Measurements from ENCODE around the gene ASCL5.

ASCL5 gene

DNA sequence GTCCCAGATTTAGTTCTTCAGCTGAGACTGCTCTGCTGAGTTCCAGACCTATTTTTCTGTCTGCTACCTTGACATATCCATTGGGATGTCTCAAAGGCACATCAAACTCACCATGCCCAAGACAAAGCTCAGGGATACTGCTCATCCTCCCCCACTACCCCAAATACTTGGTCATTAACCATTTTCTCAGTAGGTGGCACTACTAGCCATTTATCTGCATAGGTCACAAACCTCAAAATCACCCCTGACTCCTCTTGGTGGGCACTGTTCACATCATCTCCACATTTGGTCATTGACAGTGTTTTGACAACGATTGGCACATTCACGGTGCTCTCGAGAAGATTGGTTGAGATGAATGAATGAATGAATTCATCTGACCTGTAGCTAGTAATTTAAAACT, 46.8 kb downstream of the ASCL5 start:
- DNase-seq, result no peak

DNA sequence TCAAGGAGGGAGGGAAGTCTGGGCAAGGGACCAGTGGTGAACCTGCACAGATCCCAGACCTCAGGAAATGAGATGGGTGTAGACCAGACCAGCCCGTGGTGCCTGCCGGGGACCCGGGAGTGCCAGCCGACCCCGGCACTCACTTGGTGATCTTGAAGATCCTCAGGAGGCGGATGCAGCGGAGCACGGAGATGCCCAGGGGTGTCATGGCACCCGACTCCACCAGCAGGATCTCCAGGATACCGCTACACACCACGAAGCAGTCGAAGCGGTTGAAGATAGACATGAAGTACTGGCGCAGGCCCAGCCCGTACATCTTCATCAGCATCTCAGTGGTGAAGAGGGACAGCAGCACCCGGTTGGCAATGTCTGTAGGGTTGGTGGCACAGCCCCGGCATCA, 49.2 kb downstream of the ASCL5 start:
- no peak for DNase-seq

DNA sequence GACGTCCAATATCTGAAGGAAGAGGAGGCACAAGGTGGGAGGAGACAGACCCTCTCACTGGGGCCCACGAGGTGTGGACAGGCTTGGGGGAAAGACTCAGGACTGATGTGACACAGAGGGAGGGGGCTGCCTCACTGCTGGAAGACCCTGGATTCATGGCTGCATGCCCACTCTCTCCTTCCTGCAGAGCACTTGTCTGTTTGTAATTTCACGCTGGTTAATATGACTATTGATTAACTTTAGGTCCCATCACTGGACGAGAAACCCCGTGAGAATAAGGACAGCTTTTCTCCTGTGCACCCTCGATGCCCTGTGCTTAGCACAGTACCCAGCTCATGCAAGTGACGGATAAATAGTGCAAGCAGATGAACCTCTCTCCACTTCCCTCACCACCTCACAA, 49.9 kb downstream of the ASCL5 start:
- DNase-seq, result no peak

DNA sequence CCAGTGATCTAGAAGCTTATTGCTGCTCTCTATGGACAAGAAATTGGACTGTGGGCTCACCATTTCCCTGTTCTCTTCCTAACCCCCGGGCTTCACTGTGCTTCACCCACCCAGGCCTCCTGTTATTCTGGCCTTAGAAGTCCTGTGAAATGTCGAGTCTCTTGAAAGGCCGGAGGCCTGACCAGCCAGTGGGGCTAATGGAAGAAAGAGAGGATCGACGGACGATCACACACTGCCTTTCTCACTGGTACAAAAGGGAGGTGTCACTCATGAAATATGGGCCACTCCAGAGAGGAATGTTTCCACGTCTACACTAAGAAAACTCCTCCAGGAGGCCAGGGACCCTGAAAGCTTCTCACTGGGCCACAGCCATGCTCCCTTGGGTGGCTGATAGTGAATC, 50.9 kb downstream of the ASCL5 start:
- no peak for DNase-seq

DNA sequence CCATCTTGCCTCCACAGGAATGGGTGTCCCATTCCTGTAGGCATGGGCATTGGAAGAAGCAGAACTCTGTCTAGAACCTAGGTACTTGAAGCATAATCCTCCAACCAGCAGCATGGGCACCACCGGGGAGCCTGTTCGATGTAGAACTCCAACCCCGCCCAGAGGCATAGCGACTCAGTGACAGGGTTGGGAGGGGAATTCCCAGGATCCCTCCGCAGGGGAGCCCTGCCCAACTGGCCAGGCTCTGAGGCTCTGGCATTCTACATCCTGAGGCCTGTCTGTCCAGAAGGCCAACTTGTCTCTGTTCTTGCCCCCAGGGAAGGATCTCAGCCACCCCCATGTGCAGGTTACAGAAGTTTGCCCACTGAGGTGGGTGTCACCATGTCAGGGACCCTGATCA, 53.0 kb downstream of the ASCL5 start:
- DNase-seq, result no peak

DNA sequence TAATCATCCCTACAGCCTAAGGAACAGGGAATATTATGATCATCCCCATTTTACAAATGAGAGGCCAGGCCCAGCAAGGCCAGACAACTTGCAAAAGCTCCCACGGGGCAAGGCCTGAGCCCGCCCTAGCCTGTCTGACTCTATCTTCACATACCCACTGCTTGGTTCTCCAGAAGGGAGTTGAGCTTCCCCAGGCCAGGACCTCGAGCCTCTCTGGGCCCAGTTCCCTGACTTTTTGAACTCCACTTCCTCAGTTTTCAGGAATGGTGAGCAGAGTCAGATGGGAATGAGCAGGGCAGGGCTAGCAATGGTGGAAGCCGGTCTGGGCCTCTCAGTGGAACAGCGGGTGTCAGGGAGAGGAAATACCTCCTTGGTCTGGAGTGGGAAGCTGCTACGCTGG, 54.1 kb downstream of the ASCL5 start:
- no peak for DNase-seq

DNA sequence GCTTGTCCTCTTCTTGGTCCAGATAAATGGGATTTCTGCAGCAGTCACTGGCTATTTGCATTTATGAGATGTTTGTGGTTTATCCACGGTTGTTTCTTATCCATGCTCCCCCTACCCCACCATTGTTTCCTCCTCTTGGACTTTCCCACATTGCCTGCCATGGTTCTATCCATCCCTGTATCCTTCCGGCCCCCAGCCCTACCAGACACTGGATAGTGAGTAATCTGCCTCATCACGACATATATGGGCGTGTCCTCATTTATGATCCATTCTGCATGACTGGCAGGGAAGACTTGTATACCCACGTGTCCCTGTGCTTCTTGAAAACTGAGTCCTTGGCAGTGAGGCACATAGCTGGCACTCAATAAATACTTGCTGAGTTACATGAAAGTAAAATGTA, 54.8 kb downstream of the ASCL5 start:
- DNase-seq, result no peak

DNA sequence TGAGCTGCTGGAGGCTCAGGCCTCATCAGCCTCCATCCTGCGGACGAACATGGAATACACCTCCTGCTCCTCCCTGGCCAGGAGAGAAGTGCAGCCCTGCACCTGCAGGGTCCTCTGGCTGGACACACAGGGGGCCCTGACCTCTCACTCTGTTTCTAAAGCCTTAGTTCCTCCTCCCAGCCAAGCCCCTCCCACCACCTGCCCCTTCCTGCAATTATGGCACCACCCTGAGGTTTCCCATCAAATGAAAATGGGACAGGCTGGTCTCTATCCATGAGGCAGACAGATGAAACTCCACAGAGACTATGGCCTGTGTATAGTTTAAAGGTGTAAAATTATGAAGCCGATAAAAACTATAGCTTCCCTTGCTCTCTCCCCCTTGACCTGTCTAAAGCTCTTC, 57.3 kb downstream of the ASCL5 start:
- DNase-seq, result no peak

DNA sequence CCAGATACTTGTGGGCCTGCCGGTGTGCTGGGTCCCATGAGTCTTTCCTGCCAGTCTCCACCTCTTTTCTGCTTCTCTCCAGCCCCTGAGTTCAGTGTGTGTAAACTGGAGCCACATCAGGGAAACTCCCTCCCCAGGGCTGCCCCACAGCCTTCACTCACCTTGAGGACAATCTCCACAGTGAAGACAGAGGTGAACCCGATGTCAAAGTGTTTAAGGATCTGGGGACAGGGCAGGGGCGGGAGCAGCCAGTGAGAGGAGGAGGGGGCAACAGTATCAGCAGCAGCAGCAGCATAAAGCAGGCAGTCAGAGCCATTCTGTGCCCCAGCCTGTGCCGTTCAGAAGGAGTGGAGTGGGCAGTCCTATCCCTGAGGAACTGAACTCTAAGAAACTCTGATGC, 58.0 kb downstream of the ASCL5 start:
- DNase-seq, result no peak

DNA sequence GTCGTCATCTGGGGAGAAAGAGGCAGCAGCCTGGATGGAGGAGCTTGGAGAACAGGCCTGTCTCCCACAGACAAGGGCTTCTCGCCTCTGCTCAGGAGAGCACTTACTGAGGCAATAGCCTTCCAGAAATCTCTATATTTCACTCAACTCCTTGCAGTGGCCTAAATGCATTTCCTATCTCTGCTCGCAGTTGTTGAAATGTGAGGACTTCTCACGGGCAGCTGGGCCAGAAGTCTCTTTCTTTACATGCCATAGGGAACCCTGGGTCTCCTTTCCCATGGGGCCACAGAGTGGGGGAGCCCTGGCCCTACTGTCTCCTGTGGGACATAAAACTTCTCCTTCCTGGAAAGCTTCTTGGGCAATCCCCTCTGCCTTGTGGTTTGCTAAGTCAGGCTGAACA, 60.0 kb downstream of the ASCL5 start:
- no peak for DNase-seq

DNA sequence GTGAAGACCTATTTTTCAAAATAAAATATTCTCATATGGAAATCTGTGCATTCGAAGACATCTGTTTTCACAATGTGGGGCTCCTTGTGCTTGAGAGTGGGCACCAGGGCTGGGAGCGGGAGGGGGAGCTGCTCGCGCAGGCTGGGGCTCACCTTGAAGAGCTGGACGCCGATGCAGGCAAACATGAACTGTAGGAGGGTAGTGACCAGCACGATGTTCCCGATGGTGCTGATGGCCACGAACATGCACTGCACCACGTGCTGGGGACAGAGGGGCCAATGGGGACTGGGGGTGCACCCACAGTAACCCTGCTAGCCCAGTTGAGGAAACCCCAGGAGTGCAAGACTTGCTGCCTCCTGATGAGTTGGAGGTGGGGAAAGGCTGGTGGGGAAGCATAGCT, 61.3 kb downstream of the ASCL5 start:
- DNase-seq, result no peak

DNA sequence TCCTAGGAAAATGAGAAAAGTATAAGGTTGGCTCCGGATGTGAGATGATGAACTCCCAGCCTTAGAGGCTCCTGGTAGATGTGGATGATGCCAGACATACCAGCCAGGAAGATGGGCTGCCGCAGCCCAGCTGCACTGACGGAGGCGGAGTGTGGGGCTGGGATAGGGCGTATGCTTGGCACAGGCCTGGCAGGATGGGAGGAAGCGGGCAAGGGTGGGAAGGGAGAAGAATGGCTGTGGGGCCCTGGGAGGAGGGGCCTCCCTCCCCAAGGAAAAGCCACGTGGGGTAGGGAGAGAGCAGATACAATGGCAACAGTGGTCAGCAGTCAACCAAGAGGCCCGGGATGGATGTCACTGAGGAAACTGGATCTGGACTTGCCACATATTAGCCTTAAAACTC, 62.2 kb downstream of the ASCL5 start:
- no peak for DNase-seq

All from NCI-H1092 treated with DMSO at 0.1 percent for 48 hours (cell line).